Bronchial smooth muscle cell (primary cell): Measurements from ENCODE around the gene SART3. TPM values are rescaled to one million over a fixed set of nuclear protein-coding genes. Genes with fewer than 3 reads are reported as not detected.

ENCODE experiments used
- total RNA-seq: library from RNA; depleted of rRNA; stranded (reverse); fragments of >200 nt; gene quantifications from 2 replicates; pipeline ENCODE4 v1.2.1, GENCODE V29; 2014

SART3 gene
- total RNA-seq: 104 and 131 TPM in 2 replicates

DNA sequence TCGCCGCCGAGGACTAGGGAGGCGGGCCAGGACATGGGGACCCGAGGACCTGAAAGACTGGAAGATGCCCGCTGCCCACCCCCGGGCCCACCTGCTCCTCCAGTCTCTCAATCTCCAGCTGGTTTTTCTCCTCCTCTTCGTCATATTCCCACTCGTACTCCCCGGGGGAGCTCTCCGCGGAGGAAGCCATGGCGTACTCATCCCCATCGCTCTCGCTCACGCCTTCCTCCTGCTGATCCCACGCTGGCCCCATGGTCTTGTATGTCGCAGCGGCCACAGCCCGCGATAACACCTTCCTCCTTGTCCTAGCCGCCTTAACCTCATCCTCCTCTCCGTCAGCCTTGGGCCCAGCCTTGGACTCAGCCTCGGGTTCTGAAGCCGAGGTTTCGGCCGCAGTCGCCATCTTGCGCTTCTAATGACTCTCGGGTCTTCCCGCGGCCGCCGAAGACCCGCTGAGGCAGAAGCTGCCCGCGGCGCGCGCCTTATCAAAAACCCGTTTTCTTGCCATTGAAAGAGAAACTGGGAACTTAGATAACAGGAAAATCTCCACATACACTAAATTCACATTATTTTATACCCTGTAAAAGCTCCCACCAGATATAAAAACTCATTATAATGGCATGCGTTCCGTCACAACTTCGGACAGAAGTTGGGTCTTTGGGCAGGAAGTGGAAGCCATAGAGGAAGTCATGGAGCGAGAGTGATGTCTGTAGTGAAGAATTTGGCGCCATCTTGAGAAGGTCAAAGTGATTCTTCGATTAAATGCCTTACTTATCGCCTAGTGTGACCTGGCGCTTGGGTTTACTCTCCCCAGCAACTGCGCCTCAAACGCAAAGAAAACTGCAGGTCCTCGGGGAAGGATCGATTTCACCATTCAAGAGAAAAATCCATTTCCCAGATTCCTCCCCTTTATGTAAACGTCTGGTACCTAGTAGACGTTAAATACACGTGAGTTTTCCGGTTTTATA is at the start of gene SART3:
TSS of gene SART3 (minus strand) at position 422 of the 968 bp plus-strand sequence. CDS start at position 403, 19 bp downstream.

GRCh38 chr12:108597559-108598471 is 36.8 kb upstream of the SART3 start, which contains the start of gene TMEM119:
Gene TMEM119 (minus strand): TSS chr12:108598084. CDS start chr12:108592383, 5,701 bp downstream.

GRCh38 chr12:108562348-108563135 is 1.6 kb upstream of the SART3 start, which contains the start of gene ISCU:
Gene ISCU (plus strand): TSS chr12:108562596. CDS start chr12:108562623, 27 bp downstream.

GRCh38 chr12:108514973-108515814 is 45.8 kb downstream of the SART3 start, which contains the start of gene FICD:
Gene FICD (plus strand): TSS chr12:108515277. CDS start chr12:108516973, 1,696 bp downstream.

Other genes with a start within 250 kb of the SART3 start
- not detected in 2 replicates for gene CMKLR1, start 221.9 kb downstream of the SART3 start, total RNA-seq
- 4.4 and 7.6 TPM in 2 replicates for gene FICD, start 45.9 kb downstream of the SART3 start, total RNA-seq
- gene ISCU, start 1.4 kb upstream of the SART3 start, total RNA-seq: 179 and 203 TPM in 2 replicates
- gene TMEM119, start 36.9 kb upstream of the SART3 start, total RNA-seq: 99.6 and 211 TPM in 2 replicates
- gene SELPLG, start 72.7 kb upstream of the SART3 start, total RNA-seq: 0.63 and 1.5 TPM in 2 replicates
- gene CORO1C, start 170.3 kb upstream of the SART3 start, total RNA-seq: 165 and 172 TPM in 2 replicates